H1 (cell line): ENCODE results near the gene C19orf85. TPM values are rescaled to one million over a fixed set of nuclear protein-coding genes. Genes with fewer than 3 reads are reported as not detected.

Experiments
- ATF2 ChIP-seq: IDR thresholded peaks from 2 replicates; pipeline ENCODE4 v1.6.1; 2012; ENCODE audit warnings: low read length, inconsistent platforms
- GABPA ChIP-seq: IDR thresholded peaks from 2 replicates; pipeline ENCODE4 v1.6.1; 2011; ENCODE audit warnings: mild to moderate bottlenecking, low read length, moderate library complexity, borderline replicate concordance; ENCODE audit not compliant: insufficient read depth
- MAX ChIP-seq: IDR thresholded peaks from 2 replicates; pipeline ENCODE4 v1.6.1; 2012; ENCODE audit warnings: inconsistent platforms
- POLR2A ChIP-seq, 2 experiments: IDR thresholded peaks; 1 replicate in 1 of 2; 2 replicates in 1 of 2; pipeline ENCODE4 v1.6.1; 2011; ENCODE audit warnings: low read depth in 2 of 2, low read length in 2 of 2, mild to moderate bottlenecking in 2 of 2; ENCODE audit errors: control extremely low read depth in 1 of 2
- TCF12 ChIP-seq: IDR thresholded peaks from 2 replicates; pipeline ENCODE4 v1.6.1; 2011; ENCODE audit warnings: low read depth, mild to moderate bottlenecking, low read length
- polyA plus RNA-seq, 7 experiments: library from polyadenylated mRNA; depleted of rRNA in 3 of 7; stranded (reverse) in 5 of 7; unstranded in 2 of 7; fragments of >200 nt in 5 of 7; fragments of 200-250 nt in 2 of 7; gene quantifications; 1 replicate in 5 of 7; 2 replicates in 1 of 7; 4 replicates in 1 of 7; pipeline versions ENCODE4 v1.2.1 to v1.2.3, GENCODE V29; 2011 to 2013; ENCODE audit warnings: missing spikeins in 2 of 7, mixed read lengths in 2 of 7
- total RNA-seq: library from RNA; stranded (reverse); fragmentation: NEBNext Ultra II Directional; extraction: Animal tissue kit (Norgen Biotek cat#: 25700); gene quantifications from 2 replicates; pipeline ENCODE4 v1.2.1, GENCODE V29; 2021

Gene C19orf85
- total and polyA plus RNA-seq, 2 of the 8 experiments (the other 6 are each of a cell fraction or from before 2014, with no cell fraction given): 2.2 to 3.2 TPM

GRCh38 chr19:55461259-55461973 is 3.1 kb downstream of the C19orf85 start, which contains the start of gene ISOC2 (continued):
- no peak for TF ChIP-seq TCF12
- TF ChIP-seq MAX: peak; percentile 91
- peak in 1 of 2 experiments; percentile 88; a peak in 2 of 3 replicates for TF ChIP-seq POLR2A (IDR thresholded peaks at IDR 0.05; ENCODE audit: control extremely low read depth in 1 of 2, low read depth in 2 of 2, low read length in 2 of 2)
- 0 out of 2 replicates have a peak, but pooled peaks have one; percentile 48 for TF ChIP-seq ATF2
- TF ChIP-seq GABPA: no peak
